NCI-H187 treated with DMSO at 0.1 percent for 48 hours (cell line): Measurements from ENCODE around the gene LNX1.
"Not testable (repeated sequence)": the region's sequence is repeated elsewhere in the genome, so short reads cannot be mapped to it uniquely, and the experiment has no call there.

ENCODE experiments used
- DNase-seq: peaks from one replicate; lab custom pipeline; 2025; lab: John Stamatoyannopoulos, UW

Gene LNX1

DNA sequence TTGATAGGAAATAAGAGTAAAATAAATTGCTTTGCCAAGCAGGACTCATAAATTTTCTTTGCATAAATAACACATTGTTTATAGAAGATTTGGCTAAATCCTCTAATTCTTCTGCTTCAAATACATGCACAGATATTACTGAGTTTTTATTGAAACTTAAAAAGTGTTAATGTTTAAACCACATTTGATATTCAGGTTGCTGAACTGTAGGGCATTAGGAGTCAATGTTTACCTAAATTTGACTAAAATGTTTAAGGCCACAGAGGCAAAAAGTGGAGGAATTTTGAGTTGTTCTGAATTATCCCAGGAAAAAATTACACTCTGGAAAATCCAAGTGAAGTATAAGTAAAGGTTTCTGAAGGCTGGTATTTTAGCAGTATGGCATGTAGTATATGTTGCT lies 135.1 kb downstream of the LNX1 start:
- no peak for DNase-seq

DNA sequence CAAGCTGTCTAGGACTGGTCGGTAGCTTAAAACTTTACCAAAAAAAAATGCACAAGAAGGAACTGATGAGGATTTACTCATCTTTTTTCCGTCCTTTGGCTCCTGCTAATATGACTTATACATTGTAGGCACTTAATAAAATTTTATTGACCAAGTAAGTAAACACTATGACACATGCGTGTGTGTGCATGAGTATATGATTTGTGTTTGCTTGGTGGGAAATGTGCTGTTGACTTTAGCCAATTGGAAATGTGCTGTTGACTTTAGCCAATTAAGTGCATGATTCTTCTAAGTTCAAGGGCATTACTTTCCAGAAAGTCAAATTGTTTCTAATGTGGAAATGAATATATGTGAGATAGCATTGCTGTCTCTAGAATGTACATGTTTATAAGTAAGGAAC lies 135.5 kb downstream of the LNX1 start:
- DNase-seq = no peak

DNA sequence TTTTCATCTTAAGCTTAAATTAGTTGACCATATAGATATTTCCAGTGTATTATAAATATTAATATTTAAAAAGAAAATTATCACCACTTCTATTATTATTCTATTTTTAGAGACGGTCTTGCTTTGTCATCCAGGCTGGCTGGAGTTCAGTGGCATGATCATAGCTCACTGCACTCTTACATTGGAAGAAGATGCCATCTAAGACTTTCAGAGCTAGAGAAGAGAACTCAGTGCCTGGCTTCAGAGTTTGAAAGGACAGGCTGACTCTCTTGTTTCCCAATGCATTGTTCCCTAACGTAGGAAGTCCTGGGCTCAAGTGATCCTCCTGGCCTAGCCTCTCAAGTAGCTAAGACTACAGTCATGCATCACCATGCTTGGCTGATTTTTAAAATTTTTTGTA lies 137.9 kb downstream of the LNX1 start:
- DNase-seq = no peak

DNA sequence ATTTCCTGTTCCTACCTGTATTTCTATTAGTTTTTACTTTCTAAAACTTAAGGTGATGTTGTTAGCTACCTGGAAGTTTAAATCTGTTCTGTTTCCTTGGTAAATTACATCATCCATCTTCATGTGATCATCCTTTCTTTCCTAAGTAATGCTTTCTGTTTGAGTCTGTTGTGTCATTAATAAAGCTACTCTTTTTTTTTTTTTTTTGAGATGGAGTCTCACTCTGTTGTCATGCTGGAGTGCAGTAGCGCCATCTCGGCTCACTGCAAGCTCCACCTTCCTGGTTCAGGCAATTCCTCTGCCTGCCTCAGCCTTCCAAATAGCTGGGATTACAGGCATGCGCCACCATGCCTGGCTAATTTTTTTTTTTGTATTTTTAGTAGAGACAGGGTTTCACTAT lies 140.5 kb downstream of the LNX1 start:
- no peak for DNase-seq

DNA sequence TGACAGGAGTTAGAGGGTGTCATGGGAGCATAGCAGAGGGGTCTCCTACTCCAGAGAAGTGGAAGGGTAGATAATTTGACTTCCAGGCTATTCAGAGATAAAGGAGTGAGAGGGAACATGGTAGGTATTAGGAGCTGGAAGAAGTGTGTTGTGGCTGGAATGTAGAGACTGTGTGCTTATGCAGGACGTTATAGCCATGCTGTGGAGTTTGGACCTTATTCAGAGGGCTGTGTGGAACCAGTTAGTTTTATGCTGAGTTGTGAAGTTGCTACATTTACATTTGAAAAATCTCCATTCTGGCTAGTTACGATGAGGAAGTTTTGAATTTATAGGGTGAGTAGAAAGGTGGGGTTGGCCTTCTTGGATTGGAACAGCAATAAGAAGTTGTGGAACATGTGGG lies 146.3 kb downstream of the LNX1 start:
- no peak for DNase-seq

DNA sequence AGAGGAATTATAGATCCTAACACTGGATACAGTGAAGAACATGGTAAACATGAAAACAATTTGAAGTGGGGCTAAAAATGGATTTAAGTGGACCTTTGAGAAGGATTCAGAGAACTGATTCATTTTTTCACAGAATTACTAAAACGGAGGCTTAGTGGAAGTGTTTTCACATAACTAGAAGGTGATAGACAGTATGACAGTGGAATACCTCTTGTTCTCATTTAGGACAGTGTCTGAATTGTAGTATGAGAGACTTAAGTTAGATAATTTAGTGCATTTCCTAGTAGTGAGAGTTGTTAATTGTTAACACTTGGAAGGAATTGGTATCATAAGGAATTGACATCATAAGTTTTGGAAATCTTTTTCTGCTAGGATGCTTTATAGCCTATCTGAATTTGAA lies 149.7 kb downstream of the LNX1 start:
- no peak for DNase-seq

DNA sequence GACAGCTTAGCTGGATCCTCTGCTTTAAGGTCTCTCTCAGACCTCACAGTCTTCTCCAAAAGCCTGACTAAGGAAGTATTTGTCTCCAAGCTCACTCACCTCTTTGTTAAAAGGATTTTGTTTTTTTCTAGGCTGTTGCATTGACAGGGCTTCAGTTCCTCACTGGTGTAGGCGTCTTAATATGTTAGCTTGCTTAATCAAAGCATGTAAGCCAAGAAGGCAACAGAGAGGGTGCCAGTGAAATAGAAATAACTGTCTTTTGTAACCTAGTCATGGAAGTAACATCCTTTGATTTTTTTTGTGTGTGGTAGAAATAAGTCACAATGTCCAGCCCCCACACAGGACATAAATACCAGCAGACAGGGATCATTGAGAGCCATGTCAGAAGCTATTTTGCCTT lies 155.0 kb downstream of the LNX1 start:
- no peak for DNase-seq

DNA sequence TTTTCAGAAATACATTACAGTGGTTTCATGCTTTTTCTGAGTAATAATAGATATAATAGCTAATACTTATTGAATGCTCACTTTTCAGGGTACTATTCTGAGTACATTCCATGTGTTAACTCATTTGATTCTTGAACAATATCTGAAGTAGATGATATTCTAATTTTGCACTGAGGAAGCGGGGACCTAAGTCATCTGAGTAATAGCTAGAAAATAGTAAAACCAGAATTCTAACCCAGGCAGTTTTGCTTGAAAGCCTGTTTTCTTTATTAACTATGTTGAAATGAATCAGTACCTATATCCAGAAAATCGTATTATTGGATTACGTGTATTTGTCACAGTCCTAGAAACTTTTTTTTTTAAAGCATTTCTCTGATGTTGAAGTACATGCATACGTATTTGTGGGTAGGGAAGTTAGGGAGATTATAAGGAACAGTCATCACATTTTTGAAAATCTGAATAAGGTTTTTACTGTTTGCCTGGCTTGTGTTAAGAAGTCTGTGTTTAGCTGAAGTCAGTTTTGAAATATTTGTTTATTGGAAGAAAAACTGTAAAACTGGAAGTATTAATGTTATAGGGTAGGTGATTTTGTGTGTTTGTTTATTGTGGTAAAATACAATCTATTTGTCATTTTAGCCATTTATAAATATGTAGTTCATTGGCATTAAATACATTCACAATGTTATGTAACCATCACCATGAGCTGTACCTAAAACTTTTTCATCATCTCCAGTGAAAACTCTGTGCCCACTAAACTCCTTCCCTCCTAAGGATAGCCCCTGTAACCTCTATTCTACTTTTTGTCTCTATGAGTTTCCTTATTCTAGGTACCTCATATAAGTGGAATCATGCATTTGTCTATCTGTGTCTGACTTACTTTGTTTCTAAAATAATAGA lies 158.5 kb downstream of the LNX1 start:
- DNase-seq = no peak

DNA sequence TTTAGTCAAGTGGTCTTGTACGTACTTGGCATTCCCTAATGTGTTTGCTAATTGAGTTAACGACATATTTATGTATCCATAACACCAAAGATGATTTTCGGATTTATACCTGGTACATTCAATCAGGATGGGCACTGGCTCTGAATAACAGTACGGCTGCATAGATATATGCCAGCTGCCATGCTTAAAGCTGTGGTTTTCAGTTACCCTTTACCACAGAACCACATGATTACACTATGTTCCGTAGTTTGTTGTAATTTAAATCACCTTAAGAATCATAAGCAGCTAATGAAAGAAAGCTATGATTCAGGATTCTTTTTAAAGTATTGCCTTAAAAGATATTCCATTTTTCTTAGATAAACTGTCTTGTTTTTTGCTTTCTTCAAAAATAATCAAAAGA lies 160.2 kb downstream of the LNX1 start:
- no peak for DNase-seq

DNA sequence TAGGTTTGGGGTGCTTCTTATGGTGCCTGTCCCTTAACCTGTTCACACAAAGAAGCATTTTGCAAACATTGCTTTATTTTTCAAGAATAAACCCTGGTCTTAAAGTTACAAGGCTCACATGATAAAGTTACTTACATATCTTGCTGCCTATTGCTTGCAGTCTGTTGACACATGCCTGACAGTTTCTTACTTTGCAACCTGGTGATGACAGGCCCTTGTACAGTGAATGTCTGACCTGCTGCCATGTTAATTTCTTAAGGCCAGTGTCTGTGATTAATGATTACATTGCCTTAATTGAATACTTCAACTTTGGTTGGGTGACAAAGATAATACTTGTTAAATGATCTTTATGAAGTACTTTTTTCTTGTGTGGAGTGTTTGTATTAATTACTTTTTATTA lies 163.9 kb downstream of the LNX1 start:
- DNase-seq = no peak

DNA sequence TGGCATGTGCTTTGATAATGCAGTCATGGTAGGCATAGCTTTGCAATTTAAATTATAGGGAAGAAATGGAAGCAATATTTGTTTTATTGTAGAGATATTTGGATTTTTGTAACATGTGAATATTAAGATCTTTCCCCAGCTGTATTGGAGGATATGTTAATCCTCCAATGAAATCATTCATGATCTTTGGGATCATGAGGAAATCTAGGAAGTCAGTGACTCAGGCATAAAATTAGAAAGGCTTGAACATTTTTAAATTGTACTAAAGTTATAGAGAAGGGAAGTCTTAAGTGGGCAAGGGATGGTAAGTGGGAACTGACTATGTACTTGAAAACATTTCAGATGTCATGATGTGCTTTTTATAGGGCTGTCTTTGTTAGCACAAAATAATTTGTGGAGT lies 167.0 kb downstream of the LNX1 start:
- DNase-seq = no peak

DNA sequence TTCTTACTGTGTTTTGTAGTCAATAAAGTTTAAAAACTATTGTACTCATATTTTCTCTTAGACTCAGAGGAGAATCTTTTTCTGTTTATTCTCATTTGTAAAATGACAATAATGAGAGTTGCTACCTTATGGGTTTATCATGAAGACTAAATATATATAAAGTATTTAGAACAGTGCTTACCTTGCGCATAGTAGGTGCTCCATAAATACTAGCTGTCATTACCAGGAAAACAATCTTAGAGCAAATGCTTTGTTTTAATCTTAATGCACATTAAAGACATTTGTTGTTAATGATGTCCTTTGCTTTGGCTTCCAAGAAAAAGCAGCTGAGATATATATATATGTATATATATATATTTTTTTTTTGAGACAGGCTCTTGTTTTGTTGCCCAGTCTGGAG lies 168.9 kb downstream of the LNX1 start:
- no peak for DNase-seq

DNA sequence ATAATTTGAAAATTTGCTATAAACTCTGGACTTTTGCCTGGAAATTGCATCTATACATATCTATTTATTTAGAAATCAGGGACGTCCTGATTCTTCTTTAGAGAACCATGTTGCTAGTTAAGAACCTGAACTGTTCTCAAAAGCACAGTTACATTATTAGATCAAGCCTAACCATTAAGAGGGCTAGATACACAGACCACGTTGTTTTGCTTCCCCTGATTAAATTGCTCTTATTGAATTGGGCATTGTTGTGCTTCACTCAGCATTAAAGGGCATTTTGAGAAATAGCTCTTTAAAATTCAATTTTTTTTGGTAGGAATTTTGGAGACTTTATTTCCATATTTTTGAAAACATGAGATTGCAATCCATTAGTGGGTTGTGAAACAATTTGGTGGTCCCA lies 169.5 kb downstream of the LNX1 start:
- no peak for DNase-seq

DNA sequence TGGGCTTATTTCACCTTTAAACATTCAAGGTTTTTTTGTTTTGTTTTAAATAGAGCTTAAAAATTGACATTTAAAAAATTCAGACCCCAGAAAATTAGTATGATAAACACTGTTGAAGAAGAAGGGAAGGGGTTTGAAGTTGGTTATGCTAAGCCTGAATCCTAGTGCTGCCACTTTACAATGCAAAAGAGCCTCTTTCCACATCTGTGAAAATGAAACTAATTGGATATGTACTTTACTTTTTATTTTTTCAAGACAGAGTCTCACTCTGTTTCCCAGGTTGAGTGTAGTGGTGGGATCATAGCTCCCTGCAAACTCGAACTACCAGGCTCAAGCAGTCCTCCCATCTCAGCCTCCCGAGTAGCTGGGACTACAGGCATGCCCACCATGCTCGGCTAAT lies 172.1 kb downstream of the LNX1 start:
- DNase-seq = no peak

DNA sequence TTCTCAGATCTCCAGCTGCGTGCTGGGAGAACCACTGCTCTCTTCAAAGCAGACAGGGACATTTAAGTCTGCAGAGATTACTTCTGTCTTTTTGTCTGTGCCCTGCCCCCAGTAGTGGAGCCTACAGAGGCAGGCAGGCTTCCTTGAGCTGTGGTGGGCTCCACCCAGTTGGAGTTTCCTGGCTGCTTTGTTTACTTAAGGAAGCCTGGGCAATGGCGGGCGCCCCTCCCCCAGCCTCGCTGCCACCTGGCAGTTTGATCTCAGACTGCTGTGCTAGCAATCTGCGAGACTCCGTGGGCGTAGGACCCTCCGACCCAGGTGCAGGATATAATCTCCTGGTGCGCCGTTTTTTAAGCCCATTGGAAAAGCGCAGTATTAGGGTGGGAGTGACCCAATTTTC lies 181.8 kb downstream of the LNX1 start:
- not testable (repeated sequence) for DNase-seq
